Measurements from ENCODE around the gene GPR107.

The GPR107 gene

DNA sequence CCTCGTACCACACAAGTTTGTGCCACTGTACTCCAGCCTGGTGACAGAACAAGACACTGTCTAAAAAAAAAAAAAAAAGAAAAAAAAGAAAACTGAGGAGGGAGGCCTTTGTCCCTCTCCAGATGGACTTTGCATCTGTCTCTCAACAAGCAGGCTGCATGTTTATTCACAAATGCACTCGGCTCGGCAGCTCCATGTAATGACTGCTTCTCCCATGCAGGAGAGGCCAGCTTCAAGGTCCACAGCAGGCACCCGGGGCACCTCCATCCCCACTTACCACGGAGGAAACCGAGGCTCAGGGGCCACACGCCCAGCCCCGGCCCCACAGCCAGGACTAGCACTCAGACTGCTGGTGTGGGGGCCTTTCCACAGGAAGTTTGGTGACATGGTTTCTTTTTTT is 105.4 kb downstream of the GPR107 start:
- DNase-seq (ENCODE audit: extremely low read depth, low read depth) = no peak
- TF ChIP-seq, protein P1, sequence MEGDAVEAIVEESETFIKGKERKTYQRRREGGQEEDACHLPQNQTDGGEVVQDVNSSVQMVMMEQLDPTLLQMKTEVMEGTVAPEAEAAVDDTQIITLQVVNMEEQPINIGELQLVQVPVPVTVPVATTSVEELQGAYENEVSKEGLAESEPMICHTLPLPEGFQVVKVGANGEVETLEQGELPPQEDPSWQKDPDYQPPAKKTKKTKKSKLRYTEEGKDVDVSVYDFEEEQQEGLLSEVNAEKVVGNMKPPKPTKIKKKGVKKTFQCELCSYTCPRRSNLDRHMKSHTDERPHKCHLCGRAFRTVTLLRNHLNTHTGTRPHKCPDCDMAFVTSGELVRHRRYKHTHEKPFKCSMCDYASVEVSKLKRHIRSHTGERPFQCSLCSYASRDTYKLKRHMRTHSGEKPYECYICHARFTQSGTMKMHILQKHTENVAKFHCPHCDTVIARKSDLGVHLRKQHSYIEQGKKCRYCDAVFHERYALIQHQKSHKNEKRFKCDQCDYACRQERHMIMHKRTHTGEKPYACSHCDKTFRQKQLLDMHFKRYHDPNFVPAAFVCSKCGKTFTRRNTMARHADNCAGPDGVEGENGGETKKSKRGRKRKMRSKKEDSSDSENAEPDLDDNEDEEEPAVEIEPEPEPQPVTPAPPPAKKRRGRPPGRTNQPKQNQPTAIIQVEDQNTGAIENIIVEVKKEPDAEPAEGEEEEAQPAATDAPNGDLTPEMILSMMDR (IDR thresholded peaks at IDR 0.05; ENCODE audit: low read depth, low read length) = no peak

DNA sequence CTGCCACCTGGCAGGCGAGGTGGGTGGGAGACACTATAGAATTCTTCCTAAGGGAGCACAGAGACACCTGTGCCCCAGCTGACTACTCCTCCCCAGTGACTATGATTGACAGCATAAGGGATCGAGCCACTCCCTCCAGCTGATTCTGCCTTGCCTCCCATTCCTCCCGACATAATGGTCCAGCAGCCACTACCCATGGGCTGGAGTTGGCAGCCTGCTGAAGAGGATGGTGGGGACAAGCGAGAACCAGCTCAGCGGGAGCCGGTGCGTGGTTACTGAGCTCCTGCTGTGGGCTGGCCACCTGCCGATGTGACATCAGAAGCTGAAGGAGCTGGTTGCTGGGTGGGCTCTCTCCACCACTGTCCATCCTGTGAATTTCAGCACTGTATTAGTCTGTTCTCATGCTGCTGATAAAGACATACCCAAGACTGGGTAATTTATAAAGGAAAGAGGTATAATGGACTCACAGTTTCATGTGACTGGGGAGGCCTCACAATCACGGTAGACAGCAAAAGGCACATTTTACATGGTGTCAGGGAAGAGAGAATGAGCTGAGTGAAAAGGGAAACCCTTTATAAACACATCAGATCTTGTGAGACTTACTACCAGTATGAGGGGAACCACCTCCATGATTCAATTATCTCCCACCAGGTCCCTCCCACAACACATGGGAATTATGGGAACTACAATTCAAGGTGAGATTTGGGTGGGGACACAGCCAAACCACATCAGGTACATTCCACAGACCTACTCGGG is 106.4 kb downstream of the GPR107 start:
- DNase-seq (ENCODE audit: extremely low read depth, low read depth) = no peak
- TF ChIP-seq, protein P1 (IDR thresholded peaks at IDR 0.05; ENCODE audit: low read depth, low read length) = no peak

DNA sequence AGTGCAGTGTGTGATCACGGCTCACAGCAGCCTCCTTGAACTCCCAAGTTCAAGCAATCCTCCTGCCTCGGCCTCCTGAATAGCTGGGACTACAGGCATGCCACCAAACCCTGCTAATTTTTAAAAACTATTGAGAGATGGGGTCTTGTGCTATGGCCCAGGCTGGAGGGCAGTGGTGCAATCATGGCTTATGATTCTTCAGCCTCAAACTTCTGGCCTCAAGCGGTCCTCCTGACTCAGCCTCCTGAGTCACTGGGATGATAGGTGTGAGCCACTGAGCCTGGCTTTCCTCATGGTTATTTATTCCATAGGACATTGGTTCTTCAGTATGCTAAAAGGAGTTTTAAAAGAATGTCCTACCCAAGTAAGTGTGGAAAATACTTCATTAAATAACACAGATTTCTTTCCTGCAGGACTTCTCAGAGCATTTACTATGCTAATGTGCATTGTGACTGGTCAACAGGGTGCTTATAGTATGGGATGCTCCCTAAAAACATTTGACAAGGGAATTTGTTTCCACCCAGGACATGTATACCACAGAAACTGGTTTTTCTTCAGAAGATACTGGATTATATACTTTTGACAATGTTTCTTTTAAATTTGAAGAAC is 107.3 kb downstream of the GPR107 start:
- no peak for DNase-seq (ENCODE audit: extremely low read depth, low read depth)
- TF ChIP-seq, protein P1 (IDR thresholded peaks at IDR 0.05; ENCODE audit: low read depth, low read length) = no peak

DNA sequence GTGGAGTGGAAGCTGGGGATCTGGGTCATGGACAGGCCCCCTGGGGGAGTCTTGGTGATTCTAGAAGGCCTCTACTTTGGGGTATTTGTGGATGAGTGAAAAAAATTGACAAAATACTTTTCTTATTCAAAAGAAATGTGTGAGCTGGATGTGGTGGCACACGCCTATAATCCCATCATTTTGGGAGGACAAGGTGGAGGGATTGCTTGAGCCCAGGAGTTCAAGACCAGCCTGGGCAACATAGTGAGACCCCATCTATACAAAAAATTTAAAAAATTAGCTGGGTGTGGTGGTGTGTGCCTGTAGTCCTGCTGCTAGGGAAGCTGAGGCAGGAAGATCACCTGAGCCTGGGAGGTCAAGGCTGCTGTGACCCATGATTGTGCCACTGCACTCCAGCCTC is 111.9 kb downstream of the GPR107 start:
- TF ChIP-seq, protein P1 (IDR thresholded peaks at IDR 0.05; ENCODE audit: low read depth, low read length) = no peak

DNA sequence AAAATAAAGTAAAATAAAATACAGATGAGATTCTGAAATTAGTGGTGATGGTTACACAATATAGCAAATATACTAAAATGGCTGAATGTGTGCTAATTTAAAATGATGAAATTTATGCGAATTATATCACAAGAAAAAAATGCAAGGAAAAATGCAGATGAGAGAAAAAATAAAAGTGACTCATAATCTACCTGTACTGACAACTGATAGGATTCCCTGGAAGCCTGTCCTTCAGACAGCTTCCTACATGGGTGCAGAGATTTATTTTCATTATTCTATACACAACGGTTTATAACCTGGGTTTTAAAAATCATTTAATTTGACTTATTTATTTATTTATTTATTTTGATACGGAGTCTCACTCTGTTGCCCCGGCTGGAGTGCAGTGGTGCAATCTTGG is 112.7 kb downstream of the GPR107 start:
- DNase-seq (ENCODE audit: extremely low read depth, low read depth) = no peak
- TF ChIP-seq, protein P1 (IDR thresholded peaks at IDR 0.05; ENCODE audit: low read depth, low read length) = no peak

More for the DNA sequence above, 111.9 kb downstream of the GPR107 start:
- DNase-seq (ENCODE audit: extremely low read depth, low read depth) = no peak

DNA sequence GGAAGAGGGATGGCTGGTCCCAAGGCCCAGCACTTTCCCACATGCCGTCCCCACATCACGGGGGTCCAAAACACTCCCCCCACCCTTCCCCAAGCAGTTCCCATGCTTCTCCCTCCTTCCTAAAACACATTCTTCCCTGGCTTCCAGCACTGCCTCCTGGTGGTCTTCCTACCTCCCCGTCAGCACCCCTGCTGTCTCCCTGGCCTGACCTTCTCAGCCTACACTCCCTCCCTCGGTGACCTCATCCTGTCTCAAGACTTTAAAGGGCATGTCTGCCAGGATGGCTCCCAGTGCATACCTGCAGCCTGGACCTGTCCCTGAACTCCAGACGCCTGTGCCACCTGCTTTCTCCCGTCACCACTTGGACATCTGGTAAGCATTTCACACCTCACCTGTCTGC is 114.2 kb downstream of the GPR107 start:
- TF ChIP-seq, protein P1 (IDR thresholded peaks at IDR 0.05; ENCODE audit: low read depth, low read length) = no peak
- DNase-seq (ENCODE audit: extremely low read depth, low read depth) = no peak

Data from AG09319 (cell line).